ENCODE data around the gene ZNF750.

Gene ZNF750

GRCh38 chr17:82783498-82783897, 56.3 kb downstream of the ZNF750 start:
- ChIA-PET CTCF (no interaction called here), POLR2A (no interaction called here)
- Histone ChIP-seq H3K4me1 (ENCODE audit: control insufficient read depth, insufficient read depth, low read length) (no peaks in the 10 kb centered on the region), H3K4me3 (ENCODE audit: low read depth, low read length) (no peak overlapping the region), H3K36me3 (ENCODE audit: control insufficient read depth in 2 of 2, insufficient read depth in 1 of 2, low read length in 2 of 2) (peaks cover 13 to 39% of the 10 kb centered on the region in 2 experiments; a peak in 2 of 3 replicates), H3K9me3 (ENCODE audit: control insufficient read depth, insufficient read depth, low read depth, low read length) (no peaks in the 10 kb centered on the region), H3K27ac (ENCODE audit: extremely low read depth, low read depth, low read length) (no peak overlapping the region)
- 0 out of 2 replicates have a peak, but pooled peaks have one; percentile 22 for TF ChIP-seq HIC1 (tag by site-specific recombination; IDR thresholded peaks at IDR 0.05)
- no peak for TF ChIP-seq SP7 (tag by site-specific recombination; IDR thresholded peaks at IDR 0.05)
- no peak for TF ChIP-seq SETDB1 (IDR thresholded peaks at IDR 0.05; ENCODE audit: insufficient read length, low read length)
- TF ChIP-seq ZNF830 (tag by site-specific recombination; IDR thresholded peaks at IDR 0.05; ENCODE audit: low read depth), result no peak
- no peak for TF ChIP-seq MZF1 (tag by site-specific recombination; IDR thresholded peaks at IDR 0.05; ENCODE audit: borderline replicate concordance)

DNA sequence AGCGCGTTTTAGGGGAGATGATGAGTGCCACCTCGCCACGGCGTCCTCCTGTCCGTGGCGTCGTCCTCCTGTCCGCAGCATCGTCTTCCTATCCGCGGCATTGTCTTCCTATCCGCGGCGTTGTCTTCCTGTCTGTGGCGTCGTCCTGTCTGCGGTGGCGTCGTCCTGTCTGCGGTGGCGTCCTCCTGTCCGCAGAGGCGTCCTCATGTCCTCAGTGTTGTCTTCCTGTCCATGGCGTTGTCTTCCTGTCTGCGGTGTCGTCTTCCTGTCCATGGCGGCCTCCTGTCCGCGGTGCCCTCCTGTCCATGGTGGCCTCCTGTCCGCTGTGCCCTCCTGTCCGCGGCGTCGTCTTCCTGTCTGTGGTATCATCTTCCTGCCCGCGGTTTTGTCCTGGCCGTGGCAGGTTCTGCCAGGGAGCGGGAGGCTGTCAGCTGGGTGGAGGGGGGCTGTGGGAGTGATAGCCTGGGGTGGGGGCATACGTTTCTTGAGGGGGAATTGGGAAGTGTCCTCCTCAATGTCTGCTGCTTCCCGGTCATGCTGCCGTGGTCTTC, 57.1 kb downstream of the ZNF750 start:
- Histone ChIP-seq H3K4me3 (ENCODE audit: low read depth, low read length) (no peak overlapping the region), H3K9me3 (ENCODE audit: control insufficient read depth, insufficient read depth, low read depth, low read length) (no peaks in the 10 kb centered on the region), H3K4me1 (ENCODE audit: control insufficient read depth, insufficient read depth, low read length) (no peaks in the 10 kb centered on the region), H3K36me3 (ENCODE audit: control insufficient read depth in 2 of 2, insufficient read depth in 1 of 2, low read length in 2 of 2) (peaks cover 16 to 39% of the 10 kb centered on the region in 2 experiments; a peak in 2 of 3 replicates), H3K27ac (ENCODE audit: extremely low read depth, low read depth, low read length) (0 out of 2 replicates have a peak overlapping the region, but pooled peaks have one; percentile 37)
- no peak for TF ChIP-seq EGR2 (tag by site-specific recombination; IDR thresholded peaks at IDR 0.05; ENCODE audit: low read depth)
- TF ChIP-seq ZFP3 (tag by site-specific recombination; IDR thresholded peaks at IDR 0.05; ENCODE audit: low read depth), result no peak
- no peak for TF ChIP-seq ZNF140 (tag by site-specific recombination; IDR thresholded peaks at IDR 0.05)
- no peak for TF ChIP-seq ZNF138 (tag by site-specific recombination; IDR thresholded peaks at IDR 0.05; ENCODE audit: borderline replicate concordance)
- TF ChIP-seq ZNF391 (tag by site-specific recombination; IDR thresholded peaks at IDR 0.05; ENCODE audit: borderline replicate concordance, low read depth), result no peak
- no peak for TF ChIP-seq ZNF175 (tag by site-specific recombination; IDR thresholded peaks at IDR 0.05)
- TF ChIP-seq IKZF3 (tag by site-specific recombination; IDR thresholded peaks at IDR 0.05), result no peak
- TF ChIP-seq, protein P1, sequence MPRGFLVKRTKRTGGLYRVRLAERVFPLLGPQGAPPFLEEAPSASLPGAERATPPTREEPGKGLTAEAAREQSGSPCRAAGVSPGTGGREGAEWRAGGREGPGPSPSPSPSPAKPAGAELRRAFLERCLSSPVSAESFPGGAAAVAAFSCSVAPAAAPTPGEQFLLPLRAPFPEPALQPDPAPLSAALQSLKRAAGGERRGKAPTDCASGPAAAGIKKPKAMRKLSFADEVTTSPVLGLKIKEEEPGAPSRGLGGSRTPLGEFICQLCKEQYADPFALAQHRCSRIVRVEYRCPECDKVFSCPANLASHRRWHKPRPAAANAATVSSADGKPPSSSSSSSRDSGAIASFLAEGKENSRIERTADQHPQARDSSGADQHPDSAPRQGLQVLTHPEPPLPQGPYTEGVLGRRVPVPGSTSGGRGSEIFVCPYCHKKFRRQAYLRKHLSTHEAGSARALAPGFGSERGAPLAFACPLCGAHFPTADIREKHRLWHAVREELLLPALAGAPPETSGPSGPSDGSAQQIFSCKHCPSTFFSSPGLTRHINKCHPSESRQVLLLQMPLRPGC (tag by site-specific recombination; IDR thresholded peaks at IDR 0.05), result no peak
- no peak for TF ChIP-seq ZNF610 (tag by site-specific recombination; IDR thresholded peaks at IDR 0.05; ENCODE audit: borderline replicate concordance)
- TF ChIP-seq ZNF157 (tag by site-specific recombination; IDR thresholded peaks at IDR 0.05), result no peak
- no peak for TF ChIP-seq ZNF621 (tag by site-specific recombination; IDR thresholded peaks at IDR 0.05)
- TF ChIP-seq ZNF23 (tag by site-specific recombination; IDR thresholded peaks at IDR 0.05; ENCODE audit: borderline replicate concordance), result no peak
- TF ChIP-seq PRDM10 (tag by site-specific recombination; IDR thresholded peaks at IDR 0.05), result no peak
- CTCF ChIA-PET, result interaction anchor here (0.9 to 1.2 kb wide), 7 partner anchors 8 to 421 kb away, joined by 3 to 8 read pairs (median 6); no protein-coding TSS in a partner anchor
- POLR2A ChIA-PET, result no interaction called here

Data from HEK293 (cell line).